CD14-positive monocyte (primary cell): ENCODE data around the gene FRY. TPM values are rescaled to one million over a fixed set of nuclear protein-coding genes. Genes with fewer than 3 reads are reported as not detected.
A peak's percentile ranks its signal among the peaks of the same experiment; 100 is the strongest.

ENCODE experiments used
- DNase-seq, 3 donors: peaks; one replicate each; pipeline ENCODE4 v3.0.0-alpha.2; 2011 to 2022
- H2AFZ ChIP-seq: 2 replicates; pipeline ENCODE4 v1.6.0; 2012; ENCODE audit warnings: mild to moderate bottlenecking, low read depth, low read length, inconsistent platforms; ENCODE audit not compliant: insufficient read depth, poor library complexity, severe bottlenecking
- H3K27ac ChIP-seq, 2 donors: 1 replicate in 1 of 2; 2 replicates in 1 of 2; pipeline ENCODE4 v1.5.1; 2012 to 2013; ENCODE audit warnings: low read length in 2 of 2, control low read depth in 1 of 2, inconsistent platforms in 1 of 2, low read depth in 1 of 2, mild to moderate bottlenecking in 1 of 2
- H3K27me3 ChIP-seq, 2 donors: one replicate each; pipeline versions ENCODE4 v1.6.0 to v1.6.1; 2011 to 2013; ENCODE audit warnings: low read length in 2 of 2; ENCODE audit not compliant: control insufficient read depth in 2 of 2, insufficient read depth in 2 of 2
- H3K36me3 ChIP-seq, 2 donors: replicated peaks in 1 of 2; 1 replicate in 1 of 2; 2 replicates in 1 of 2; pipeline versions ENCODE4 v1.5.1 to v1.6.1; 2012 to 2013; ENCODE audit warnings: low read length in 2 of 2, control low read depth in 1 of 2, inconsistent platforms in 1 of 2, mild to moderate bottlenecking in 1 of 2; ENCODE audit not compliant: insufficient read depth in 2 of 2, control insufficient read depth in 1 of 2
- H3K4me1 ChIP-seq, 2 donors: 1 replicate in 1 of 2; 2 replicates in 1 of 2; pipeline versions ENCODE4 v1.5.1 to v1.6.1; 2012 to 2013; ENCODE audit warnings: low read length in 2 of 2, control low read depth in 1 of 2, inconsistent platforms in 1 of 2, mild to moderate bottlenecking in 1 of 2, moderate library complexity in 1 of 2; ENCODE audit not compliant: insufficient read depth in 2 of 2, control insufficient read depth in 1 of 2
- H3K4me2 ChIP-seq: replicated peaks from 2 replicates; pipeline ENCODE3; 2012; ENCODE audit warnings: low read length, moderate library complexity, mild to moderate bottlenecking; ENCODE audit not compliant: poor library complexity, severe bottlenecking; ENCODE audit errors: extremely low read depth
- H3K4me3 ChIP-seq, 3 experiments: fragments of 200-600 bp in 1 of 3; sonication (generic) in 1 of 3; replicated peaks in 1 of 3; 1 replicate in 2 of 3; 2 replicates in 1 of 3; pipeline ENCODE4 v1.5.1; 2011 to 2013; ENCODE audit warnings: low read length in 3 of 3, mild to moderate bottlenecking in 3 of 3, control low read depth in 2 of 3, low read depth in 2 of 3, inconsistent platforms in 1 of 3, moderate library complexity in 1 of 3
- H3K79me2 ChIP-seq: 2 replicates; pipeline ENCODE4 v1.6.0; 2012; ENCODE audit warnings: mild to moderate bottlenecking, control low read depth, inconsistent platforms, low read length, moderate library complexity; ENCODE audit not compliant: insufficient read depth
- H3K9ac ChIP-seq: 2 replicates; pipeline ENCODE4 v1.6.0; 2017; ENCODE audit warnings: low read length, mild to moderate bottlenecking; ENCODE audit not compliant: insufficient read depth, poor library complexity, severe bottlenecking
- H3K9me3 ChIP-seq, 2 donors: replicated peaks in 1 of 2; 1 replicate in 1 of 2; 2 replicates in 1 of 2; pipeline versions ENCODE4 v1.5.1 to v1.6.1; 2012 to 2013; ENCODE audit warnings: low read length in 2 of 2, control low read depth in 1 of 2; ENCODE audit not compliant: control insufficient read depth in 1 of 2, insufficient read depth in 1 of 2
- H4K20me1 ChIP-seq: 2 replicates; pipeline ENCODE4 v1.6.0; 2012; ENCODE audit warnings: mild to moderate bottlenecking, low read length, control low read depth, moderate library complexity; ENCODE audit not compliant: insufficient read depth
- H3K27ac Mint-ChIP-seq, 7 donors: one replicate each; pipeline ENCODE4 v1.8.0; 2020; ENCODE audit warnings: mild to moderate bottlenecking in 7 of 7, mixed read lengths in 7 of 7, moderate library complexity in 6 of 7, inconsistent platforms in 2 of 7
- H3K27me3 Mint-ChIP-seq, 3 donors: one replicate each; pipeline ENCODE4 v1.8.0; 2021 to 2022; ENCODE audit warnings: low read depth in 3 of 3, mild to moderate bottlenecking in 3 of 3, mixed read lengths in 3 of 3, moderate library complexity in 3 of 3, inconsistent platforms in 1 of 3
- H3K36me3 Mint-ChIP-seq, 2 donors: one replicate each; pipeline ENCODE4 v1.8.0; 2020; ENCODE audit warnings: mixed read lengths in 2 of 2, inconsistent platforms in 1 of 2, mild to moderate bottlenecking in 1 of 2
- H3K4me1 Mint-ChIP-seq: one replicate; pipeline ENCODE4 v1.8.0; 2020; ENCODE audit warnings: mild to moderate bottlenecking, mixed read lengths
- H3K4me3 Mint-ChIP-seq, 2 donors: one replicate each; pipeline ENCODE4 v1.8.0; 2020; ENCODE audit warnings: mild to moderate bottlenecking in 2 of 2, mixed read lengths in 2 of 2, moderate library complexity in 1 of 2
- H3K9me3 Mint-ChIP-seq, 7 donors: one replicate each; pipeline ENCODE4 v1.8.0; 2020 to 2022; ENCODE audit warnings: mixed read lengths in 7 of 7, mild to moderate bottlenecking in 6 of 7, moderate library complexity in 6 of 7, inconsistent platforms in 2 of 7
- CTCF ChIP-seq: fragments of 200-600 bp; IDR thresholded peaks from one replicate; pipeline ENCODE4 v1.8.0; 2022; ENCODE audit warnings: antibody characterized with exemption, mild to moderate bottlenecking
- WGBS: methylation state at CpG from one replicate; pipeline ENCODE4 v1.1.5; 2013; ENCODE audit warnings: missing lambda C conversion rate; ENCODE audit not compliant: insufficient coverage; 5-methylcytosine and 5-hydroxymethylcytosine counted together
- intact Hi-C, 2 donors: fragments of 100-400 bp; cut with micrococcal nuclease; formaldehyde crosslinking; loops; one replicate each; pipeline versions ENCODE4 v1.15.0 to v1.15.1; 2023
- polyA plus RNA-seq, 3 donors: library from polyadenylated mRNA; depleted of rRNA in 1 of 3; unstranded in 2 of 3; stranded (reverse) in 1 of 3; fragments of 300-500 nt in 2 of 3; fragments of >200 nt in 1 of 3; fragmentation: Illumina TruSeq in 2 of 3; gene quantifications; 1 replicate in 2 of 3; 2 replicates in 1 of 3; pipeline ENCODE4 v1.2.3, GENCODE V29; 2012 to 2021

FRY gene
- polyA plus RNA-seq, 3 donors: 3.9 to 31.8 (median 5.0) TPM

- H3K36me3 Mint-ChIP-seq: peaks cover 86 to 96% of the 10 kb centered on the region in 2 donors
- no peaks in the 10 kb centered on the region for H3K79me2 ChIP-seq
- H3K27ac ChIP-seq: no peak overlapping the region
- H3K4me1 ChIP-seq: no peaks in the 10 kb centered on the region
- no peaks in the 10 kb centered on the region for H4K20me1 ChIP-seq
- no peak overlapping the region for H3K4me3 ChIP-seq
- no peak overlapping the region for H2AFZ ChIP-seq
- H3K9me3 ChIP-seq: no peaks in the 10 kb centered on the region
- intact Hi-C loops: no loop called here
- H3K9me3 Mint-ChIP-seq: no peaks in the 10 kb centered on the region
- H3K27me3 ChIP-seq: no peaks in the 10 kb centered on the region
- H3K4me1 Mint-ChIP-seq: no peaks in the 10 kb centered on the region
- H3K9ac ChIP-seq: no peak overlapping the region
- H3K4me3 Mint-ChIP-seq: no peak overlapping the region
- TF ChIP-seq CTCF: no peak
- peak overlapping the region in 2 of 7 donors; percentile 1 to 22 for H3K27ac Mint-ChIP-seq
- H3K27me3 Mint-ChIP-seq: no peaks in the 10 kb centered on the region
- no peak for DNase-seq
- H3K4me2 ChIP-seq: no peak overlapping the region
- WGBS: 89% methylated on average over 3 of the region's 5 CpGs
- peaks cover 93 to 97% of the 10 kb centered on the region in 2 donors for H3K36me3 ChIP-seq
These were observed 193.9 kb downstream of the FRY start for GRCh38 chr13:32225481-32225931.

- Histone ChIP-seq H3K9me3 (no peaks in the 10 kb centered on the region), H3K36me3 (peaks cover 96 to 100% of the 10 kb centered on the region in 2 donors), H3K27me3 (no peaks in the 10 kb centered on the region), H3K4me1 (no peaks in the 10 kb centered on the region), H3K4me3 (no peak overlapping the region), H3K79me2 (no peaks in the 10 kb centered on the region), H3K9ac (no peak overlapping the region), H4K20me1 (no peaks in the 10 kb centered on the region), H3K4me2 (no peak overlapping the region), H3K27ac (no peak overlapping the region), H2AFZ (no peak overlapping the region)
- H3K27ac Mint-ChIP-seq: peak overlapping the region in 4 of 7 donors; percentile 26 to 53 (median 40)
- no peak overlapping the region for H3K4me3 Mint-ChIP-seq
- no peak for DNase-seq
- 95% methylated on average over 4 of the region's 5 CpGs for WGBS
- no peaks in the 10 kb centered on the region for H3K9me3 Mint-ChIP-seq
- H3K4me1 Mint-ChIP-seq: no peaks in the 10 kb centered on the region
- intact Hi-C loops: no loop called here
- peaks cover 91 to 97% of the 10 kb centered on the region in 2 donors for H3K36me3 Mint-ChIP-seq
- TF ChIP-seq CTCF: no peak
- no peaks in the 10 kb centered on the region for H3K27me3 Mint-ChIP-seq
These were observed 196.9 kb downstream of the FRY start for GRCh38 chr13:32228330-32229041.
